ENCODE data around the gene C3orf80. TPM values are rescaled to one million over a fixed set of nuclear protein-coding genes. Genes with fewer than 3 reads are reported as not detected.

The C3orf80 gene
- polyA plus RNA-seq, 1 donor (not counting 4 experiments of a cell fraction or from before 2014, with no cell fraction given) = not detected

DNA sequence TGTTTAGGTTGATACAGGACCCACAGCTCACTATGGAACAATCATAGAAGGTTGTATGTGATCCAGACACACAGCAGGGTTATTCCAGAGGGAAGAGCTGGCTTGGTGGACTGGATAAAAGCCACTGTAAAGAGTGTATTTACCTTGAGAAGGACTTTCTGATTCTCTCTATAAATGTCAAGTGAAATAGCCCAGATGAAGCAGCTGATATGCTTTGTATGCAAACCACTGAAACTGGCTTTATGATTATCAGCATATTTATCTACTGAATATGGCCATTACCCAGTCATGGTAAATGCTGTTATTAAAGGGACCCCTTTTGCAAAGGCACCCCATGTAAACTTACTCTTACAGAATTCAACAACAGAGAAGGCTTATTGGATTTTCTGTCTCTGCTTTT, 28.1 kb downstream of the C3orf80 start:
- no peaks in the 10 kb centered on the region for H3K9me1 ChIP-seq (ENCODE audit: control insufficient read depth, extremely low read depth, insufficient read depth, low read length)
- no peak overlapping the region for H3K9ac ChIP-seq (ENCODE audit: control insufficient read depth, extremely low read depth, insufficient read depth, low read length)
- H3K36me3 ChIP-seq (ENCODE audit: control insufficient read depth in 2 of 2, extremely low read depth in 1 of 2, insufficient read depth in 2 of 2, low read length in 2 of 2) = no peaks in the 10 kb centered on the region
- H3K4me2 ChIP-seq (ENCODE audit: control insufficient read depth, extremely low read depth, insufficient read depth, low read depth, low read length) = no peak overlapping the region
- H3K27me3 ChIP-seq (ENCODE audit: control insufficient read depth, extremely low read depth, insufficient read depth, low read length) = no peaks in the 10 kb centered on the region
- dilution Hi-C loops (cut with MboI; ENCODE audit: extremely low pct_ligation_motif_present, low sequenced_read_pairs) = no loop called here
- H3K4me1 ChIP-seq (ENCODE audit: control insufficient read depth, extremely low read depth, insufficient read depth, low read length) = no peaks in the 10 kb centered on the region
- TF ChIP-seq, protein P1, sequence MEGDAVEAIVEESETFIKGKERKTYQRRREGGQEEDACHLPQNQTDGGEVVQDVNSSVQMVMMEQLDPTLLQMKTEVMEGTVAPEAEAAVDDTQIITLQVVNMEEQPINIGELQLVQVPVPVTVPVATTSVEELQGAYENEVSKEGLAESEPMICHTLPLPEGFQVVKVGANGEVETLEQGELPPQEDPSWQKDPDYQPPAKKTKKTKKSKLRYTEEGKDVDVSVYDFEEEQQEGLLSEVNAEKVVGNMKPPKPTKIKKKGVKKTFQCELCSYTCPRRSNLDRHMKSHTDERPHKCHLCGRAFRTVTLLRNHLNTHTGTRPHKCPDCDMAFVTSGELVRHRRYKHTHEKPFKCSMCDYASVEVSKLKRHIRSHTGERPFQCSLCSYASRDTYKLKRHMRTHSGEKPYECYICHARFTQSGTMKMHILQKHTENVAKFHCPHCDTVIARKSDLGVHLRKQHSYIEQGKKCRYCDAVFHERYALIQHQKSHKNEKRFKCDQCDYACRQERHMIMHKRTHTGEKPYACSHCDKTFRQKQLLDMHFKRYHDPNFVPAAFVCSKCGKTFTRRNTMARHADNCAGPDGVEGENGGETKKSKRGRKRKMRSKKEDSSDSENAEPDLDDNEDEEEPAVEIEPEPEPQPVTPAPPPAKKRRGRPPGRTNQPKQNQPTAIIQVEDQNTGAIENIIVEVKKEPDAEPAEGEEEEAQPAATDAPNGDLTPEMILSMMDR (optimal IDR thresholded peaks at IDR 0.05 in 1 of 3, IDR thresholded peaks at IDR 0.05 in 1 of 3, conservative IDR thresholded peaks at IDR 0.05 in 1 of 3; ENCODE audit: extremely low read depth in 1 of 3, insufficient read depth in 2 of 3, low read length in 3 of 3) = no peak
- TF ChIP-seq EZH2 (IDR thresholded peaks at IDR 0.05; ENCODE audit: low read length) = no peak
- no peaks in the 10 kb centered on the region for H3K9me3 ChIP-seq (ENCODE audit: control insufficient read depth, low read depth, low read length)
- no peak overlapping the region for H3K27ac ChIP-seq (ENCODE audit: control insufficient read depth, insufficient read depth, low read length)
- H3K4me3 ChIP-seq (ENCODE audit: control insufficient read depth in 2 of 3, extremely low read depth in 1 of 3, insufficient read depth in 2 of 3, low read depth in 1 of 3, low read length in 3 of 3) = no peak overlapping the region
- no peaks in the 10 kb centered on the region for H3K79me2 ChIP-seq (ENCODE audit: control insufficient read depth, insufficient read depth, low read length)
- H4K20me1 ChIP-seq (ENCODE audit: control insufficient read depth, extremely low read depth, insufficient read depth, low read length) = no peaks in the 10 kb centered on the region
- DNase-seq (ENCODE audit: low read depth, low spot score) (no peak), FAIRE-seq (no peak)
- H2AFZ ChIP-seq (ENCODE audit: control insufficient read depth, low read length) = no peak overlapping the region

DNA sequence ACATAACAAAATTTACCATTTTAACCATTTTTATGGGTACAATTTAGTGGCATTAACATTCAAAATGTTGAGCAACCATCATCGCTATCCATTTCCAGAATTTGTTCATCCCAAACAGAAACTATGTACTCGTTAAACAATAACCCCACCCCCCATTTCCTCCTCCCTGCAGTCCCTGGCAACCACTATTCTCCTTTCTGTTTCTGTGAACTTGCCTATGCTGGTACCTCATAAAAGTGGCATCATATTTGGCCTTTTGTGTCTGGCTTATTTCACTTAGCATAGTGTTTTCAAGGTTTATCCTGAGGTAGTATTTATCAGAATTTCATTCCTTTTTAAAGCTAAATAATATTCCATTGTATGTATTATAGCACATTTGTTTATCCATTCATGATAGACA, 32.4 kb downstream of the C3orf80 start:
- dilution Hi-C loops (cut with MboI; ENCODE audit: extremely low pct_ligation_motif_present, low sequenced_read_pairs) = no loop called here
- no peak overlapping the region for H2AFZ ChIP-seq (ENCODE audit: control insufficient read depth, low read length)
- no peaks in the 10 kb centered on the region for H3K9me1 ChIP-seq (ENCODE audit: control insufficient read depth, extremely low read depth, insufficient read depth, low read length)
- TF ChIP-seq, protein P1 (optimal IDR thresholded peaks at IDR 0.05 in 1 of 3, IDR thresholded peaks at IDR 0.05 in 1 of 3, conservative IDR thresholded peaks at IDR 0.05 in 1 of 3; ENCODE audit: extremely low read depth in 1 of 3, insufficient read depth in 2 of 3, low read length in 3 of 3) = no peak
- no peak for TF ChIP-seq EZH2 (IDR thresholded peaks at IDR 0.05; ENCODE audit: low read length)
- no peak overlapping the region for H3K4me3 ChIP-seq (ENCODE audit: control insufficient read depth in 2 of 3, extremely low read depth in 1 of 3, insufficient read depth in 2 of 3, low read depth in 1 of 3, low read length in 3 of 3)
- no peak for DNase-seq (ENCODE audit: low read depth, low spot score)
- no peaks in the 10 kb centered on the region for H3K79me2 ChIP-seq (ENCODE audit: control insufficient read depth, insufficient read depth, low read length)
- H3K9me3 ChIP-seq (ENCODE audit: control insufficient read depth, low read depth, low read length) = no peaks in the 10 kb centered on the region
- no peak overlapping the region for H3K9ac ChIP-seq (ENCODE audit: control insufficient read depth, extremely low read depth, insufficient read depth, low read length)
- no peak overlapping the region for H3K4me2 ChIP-seq (ENCODE audit: control insufficient read depth, extremely low read depth, insufficient read depth, low read depth, low read length)
- H3K4me1 ChIP-seq (ENCODE audit: control insufficient read depth, extremely low read depth, insufficient read depth, low read length) = no peaks in the 10 kb centered on the region
- no peak for FAIRE-seq
- H3K27me3 ChIP-seq (ENCODE audit: control insufficient read depth, extremely low read depth, insufficient read depth, low read length) = no peaks in the 10 kb centered on the region
- no peaks in the 10 kb centered on the region for H3K36me3 ChIP-seq (ENCODE audit: control insufficient read depth in 2 of 2, extremely low read depth in 1 of 2, insufficient read depth in 2 of 2, low read length in 2 of 2)
- no peaks in the 10 kb centered on the region for H4K20me1 ChIP-seq (ENCODE audit: control insufficient read depth, extremely low read depth, insufficient read depth, low read length)
- no peak overlapping the region for H3K27ac ChIP-seq (ENCODE audit: control insufficient read depth, insufficient read depth, low read length)
